GM23338 (cell line): ENCODE data around the gene COL18A1. TPM values are rescaled to one million over a fixed set of nuclear protein-coding genes. Genes with fewer than 3 reads are reported as not detected.

Source experiments
- ATAC-seq: fragments of 200-7000 bp; cut with Tn5 transposase; 3 replicates; pipeline ENCODE4 v1.9.1; 2020
- DNase-seq: peaks from one replicate; pipeline ENCODE4 v3.0.0-alpha.2; 2015; ENCODE audit warnings: low spot score
- H2AFZ ChIP-seq: fragments of 200-600 bp; sonication (generic); 2 replicates; pipeline ENCODE4 v1.8.0; 2016; ENCODE audit warnings: antibody characterized with exemption, mild to moderate bottlenecking, moderate library complexity
- H3F3A ChIP-seq: fragments of 200-600 bp; sonication (generic); replicated peaks from 2 replicates; pipeline ENCODE4 v1.8.0; 2017; ENCODE audit warnings: antibody characterized with exemption, mixed run types, low read depth
- H3K27ac ChIP-seq: fragments of 200-600 bp; sonication (generic); 2 replicates; pipeline ENCODE4 v1.6.1; 2016; ENCODE audit warnings: low read depth
- H3K27me3 ChIP-seq: fragments of 200-600 bp; sonication (generic); 2 replicates; pipeline ENCODE4 v1.8.0; 2016; ENCODE audit warnings: mild to moderate bottlenecking, mixed run types, moderate library complexity; ENCODE audit not compliant: insufficient read depth
- H3K36me3 ChIP-seq: fragments of 200-600 bp; sonication (generic); 2 replicates; pipeline ENCODE4 v1.8.0; 2016; ENCODE audit warnings: mild to moderate bottlenecking; ENCODE audit not compliant: insufficient read depth
- H3K4me1 ChIP-seq: fragments of 200-600 bp; sonication (generic); 2 replicates; pipeline ENCODE4 v1.8.0; 2016; ENCODE audit warnings: mild to moderate bottlenecking, moderate library complexity; ENCODE audit not compliant: insufficient read depth
- H3K4me2 ChIP-seq: fragments of 200-600 bp; sonication (generic); 2 replicates; pipeline ENCODE4 v1.7.1; 2017; ENCODE audit warnings: mixed run types
- H3K4me3 ChIP-seq: fragments of 200-600 bp; sonication (generic); 2 replicates; pipeline ENCODE4 v1.6.1; 2016; ENCODE audit warnings: mixed run types
- H3K79me2 ChIP-seq: fragments of 200-600 bp; sonication (generic); replicated peaks from 2 replicates; pipeline ENCODE4 v1.8.0; 2017; ENCODE audit warnings: mild to moderate bottlenecking; ENCODE audit not compliant: insufficient read depth
- H3K9me2 ChIP-seq: fragments of 200-600 bp; sonication (generic); 2 replicates; pipeline ENCODE4 v1.8.0; 2017; ENCODE audit not compliant: insufficient read depth
- H4K20me1 ChIP-seq: fragments of 200-600 bp; sonication (generic); replicated peaks from 2 replicates; pipeline ENCODE4 v1.8.0; 2017; ENCODE audit warnings: mild to moderate bottlenecking; ENCODE audit not compliant: insufficient read depth
- H3K27ac Mint-ChIP-seq: 2 replicates; pipeline ENCODE4 v1.8.0; 2020; ENCODE audit warnings: inconsistent platforms, mild to moderate bottlenecking, moderate library complexity, mixed read lengths
- H3K27me3 Mint-ChIP-seq: 3 replicates; pipeline ENCODE4 v1.8.0; 2022; ENCODE audit warnings: low read depth, mild to moderate bottlenecking, moderate library complexity, mixed read lengths, inconsistent platforms; ENCODE audit not compliant: insufficient read depth, poor library complexity
- H3K36me3 Mint-ChIP-seq: 3 replicates; pipeline ENCODE4 v1.8.0; 2021; ENCODE audit warnings: low read depth, mild to moderate bottlenecking, inconsistent platforms, moderate library complexity, mixed read lengths
- H3K4me1 Mint-ChIP-seq: 3 replicates; pipeline ENCODE4 v1.8.0; 2020; ENCODE audit warnings: mild to moderate bottlenecking, inconsistent platforms, mixed read lengths
- H3K4me3 Mint-ChIP-seq: 3 replicates; pipeline ENCODE4 v1.8.0; 2021; ENCODE audit warnings: moderate library complexity, mild to moderate bottlenecking, inconsistent platforms, mixed read lengths
- H3K9me3 Mint-ChIP-seq: 3 replicates; pipeline ENCODE4 v1.8.0; 2020; ENCODE audit warnings: moderate library complexity, mild to moderate bottlenecking, inconsistent platforms, mixed read lengths
- STAT1 ChIP-seq: IDR thresholded peaks from one replicate; pipeline ENCODE4 v1.6.1; 2016; ENCODE audit warnings: antibody characterized with exemption; ENCODE audit not compliant: unreplicated experiment
- polyA plus RNA-seq: library from polyadenylated mRNA; unstranded; fragments of >200 nt; fragmentation: Nextera tagmentation; extraction: Ambion mirVana; gene quantifications from 2 replicates; pipeline ENCODE4 v1.2.1, GENCODE V29; 2016
- total RNA-seq: library from RNA; depleted of rRNA; stranded (reverse); fragments of >200 nt; shearing (Covaris generic); gene quantifications from 2 replicates; pipeline ENCODE4 v1.2.3, GENCODE V29; 2014
- TF ChIP-seq, protein P1 (sequence below): IDR thresholded peaks from one replicate; pipeline ENCODE4 v1.6.1; 2018; ENCODE audit warnings: antibody characterized with exemption; ENCODE audit not compliant: unreplicated experiment
- TF ChIP-seq, protein P2 (sequence below), 2 experiments: fragments of 200-600 bp in 1 of 2; sonication (generic) in 1 of 2; conservative IDR thresholded peaks; 2 replicates each; pipeline versions ENCODE4 v1.5.1 to v1.6.1; 2016 to 2017; ENCODE audit warnings: antibody characterized with exemption in 2 of 2, low read depth in 2 of 2, mild to moderate bottlenecking in 2 of 2, moderate library complexity in 1 of 2
- TF ChIP-seq, protein P3 (sequence below): IDR thresholded peaks from 2 replicates; pipeline ENCODE4 v1.6.1; 2016; ENCODE audit warnings: antibody characterized with exemption

The COL18A1 gene
- total and polyA plus RNA-seq, 2 experiments from 2014 or later = 38.4 to 430 TPM

DNA sequence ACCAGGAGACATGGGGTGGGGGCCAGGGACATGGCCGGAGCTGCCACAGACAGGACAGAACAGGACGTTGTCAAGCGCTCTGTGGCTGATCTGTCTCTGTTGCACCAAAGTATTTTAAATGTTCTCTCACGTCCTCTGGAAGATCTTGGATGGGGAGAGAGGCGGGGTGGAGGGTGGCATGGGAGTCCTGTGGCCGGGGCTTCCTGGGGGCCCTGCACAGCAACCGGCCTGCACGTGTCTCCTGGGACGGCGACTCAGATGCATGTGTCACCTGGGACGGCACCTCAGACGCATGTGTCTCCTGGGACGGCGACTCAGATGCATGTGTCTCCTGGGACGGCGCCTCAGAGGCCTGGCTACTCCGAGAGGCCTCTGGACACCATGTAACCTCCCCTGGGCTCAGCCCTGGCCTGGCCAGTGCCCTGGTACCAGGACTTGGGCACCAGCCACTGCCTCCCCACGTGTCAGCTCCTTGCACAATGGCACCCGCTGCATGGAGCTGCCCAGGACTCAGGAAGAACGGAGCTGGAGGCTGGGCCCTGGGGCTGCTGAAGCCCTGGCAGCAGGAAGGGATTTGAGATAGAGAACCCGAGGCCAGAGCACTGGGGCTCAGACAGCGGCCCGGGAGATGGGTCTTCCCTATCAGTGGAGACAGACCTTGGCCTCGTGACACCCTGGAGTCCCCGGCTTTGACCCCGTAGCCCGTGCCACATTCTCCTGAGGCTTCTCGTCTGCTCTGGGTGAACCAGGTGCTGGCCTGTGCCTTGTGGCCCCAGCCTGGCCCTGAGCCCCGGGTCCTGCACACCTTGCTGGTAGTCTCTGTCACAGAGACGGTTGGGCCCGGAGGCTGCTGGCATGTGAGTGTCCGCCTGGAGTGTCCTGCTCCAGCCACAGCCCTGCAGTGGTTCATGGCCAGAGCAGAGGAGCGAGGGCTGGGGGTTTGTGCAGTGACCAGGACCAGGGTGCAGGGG, 152.0 kb downstream of the COL18A1 start (continued):
- TF ChIP-seq, protein P1, sequence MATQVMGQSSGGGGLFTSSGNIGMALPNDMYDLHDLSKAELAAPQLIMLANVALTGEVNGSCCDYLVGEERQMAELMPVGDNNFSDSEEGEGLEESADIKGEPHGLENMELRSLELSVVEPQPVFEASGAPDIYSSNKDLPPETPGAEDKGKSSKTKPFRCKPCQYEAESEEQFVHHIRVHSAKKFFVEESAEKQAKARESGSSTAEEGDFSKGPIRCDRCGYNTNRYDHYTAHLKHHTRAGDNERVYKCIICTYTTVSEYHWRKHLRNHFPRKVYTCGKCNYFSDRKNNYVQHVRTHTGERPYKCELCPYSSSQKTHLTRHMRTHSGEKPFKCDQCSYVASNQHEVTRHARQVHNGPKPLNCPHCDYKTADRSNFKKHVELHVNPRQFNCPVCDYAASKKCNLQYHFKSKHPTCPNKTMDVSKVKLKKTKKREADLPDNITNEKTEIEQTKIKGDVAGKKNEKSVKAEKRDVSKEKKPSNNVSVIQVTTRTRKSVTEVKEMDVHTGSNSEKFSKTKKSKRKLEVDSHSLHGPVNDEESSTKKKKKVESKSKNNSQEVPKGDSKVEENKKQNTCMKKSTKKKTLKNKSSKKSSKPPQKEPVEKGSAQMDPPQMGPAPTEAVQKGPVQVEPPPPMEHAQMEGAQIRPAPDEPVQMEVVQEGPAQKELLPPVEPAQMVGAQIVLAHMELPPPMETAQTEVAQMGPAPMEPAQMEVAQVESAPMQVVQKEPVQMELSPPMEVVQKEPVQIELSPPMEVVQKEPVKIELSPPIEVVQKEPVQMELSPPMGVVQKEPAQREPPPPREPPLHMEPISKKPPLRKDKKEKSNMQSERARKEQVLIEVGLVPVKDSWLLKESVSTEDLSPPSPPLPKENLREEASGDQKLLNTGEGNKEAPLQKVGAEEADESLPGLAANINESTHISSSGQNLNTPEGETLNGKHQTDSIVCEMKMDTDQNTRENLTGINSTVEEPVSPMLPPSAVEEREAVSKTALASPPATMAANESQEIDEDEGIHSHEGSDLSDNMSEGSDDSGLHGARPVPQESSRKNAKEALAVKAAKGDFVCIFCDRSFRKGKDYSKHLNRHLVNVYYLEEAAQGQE = no peak
- no peak for TF ChIP-seq STAT1

- no peaks in the 10 kb centered on the region for H3K36me3 Mint-ChIP-seq
- H4K20me1 ChIP-seq = no peaks in the 10 kb centered on the region
- no peak overlapping the region for H3K27ac ChIP-seq
- no peaks in the 10 kb centered on the region for H3K36me3 ChIP-seq
- TF ChIP-seq, protein P2, sequence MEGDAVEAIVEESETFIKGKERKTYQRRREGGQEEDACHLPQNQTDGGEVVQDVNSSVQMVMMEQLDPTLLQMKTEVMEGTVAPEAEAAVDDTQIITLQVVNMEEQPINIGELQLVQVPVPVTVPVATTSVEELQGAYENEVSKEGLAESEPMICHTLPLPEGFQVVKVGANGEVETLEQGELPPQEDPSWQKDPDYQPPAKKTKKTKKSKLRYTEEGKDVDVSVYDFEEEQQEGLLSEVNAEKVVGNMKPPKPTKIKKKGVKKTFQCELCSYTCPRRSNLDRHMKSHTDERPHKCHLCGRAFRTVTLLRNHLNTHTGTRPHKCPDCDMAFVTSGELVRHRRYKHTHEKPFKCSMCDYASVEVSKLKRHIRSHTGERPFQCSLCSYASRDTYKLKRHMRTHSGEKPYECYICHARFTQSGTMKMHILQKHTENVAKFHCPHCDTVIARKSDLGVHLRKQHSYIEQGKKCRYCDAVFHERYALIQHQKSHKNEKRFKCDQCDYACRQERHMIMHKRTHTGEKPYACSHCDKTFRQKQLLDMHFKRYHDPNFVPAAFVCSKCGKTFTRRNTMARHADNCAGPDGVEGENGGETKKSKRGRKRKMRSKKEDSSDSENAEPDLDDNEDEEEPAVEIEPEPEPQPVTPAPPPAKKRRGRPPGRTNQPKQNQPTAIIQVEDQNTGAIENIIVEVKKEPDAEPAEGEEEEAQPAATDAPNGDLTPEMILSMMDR (conservative IDR thresholded peaks at IDR 0.05; ENCODE audit: low read depth in 2 of 2) = no peak
- TF ChIP-seq, protein P3, sequence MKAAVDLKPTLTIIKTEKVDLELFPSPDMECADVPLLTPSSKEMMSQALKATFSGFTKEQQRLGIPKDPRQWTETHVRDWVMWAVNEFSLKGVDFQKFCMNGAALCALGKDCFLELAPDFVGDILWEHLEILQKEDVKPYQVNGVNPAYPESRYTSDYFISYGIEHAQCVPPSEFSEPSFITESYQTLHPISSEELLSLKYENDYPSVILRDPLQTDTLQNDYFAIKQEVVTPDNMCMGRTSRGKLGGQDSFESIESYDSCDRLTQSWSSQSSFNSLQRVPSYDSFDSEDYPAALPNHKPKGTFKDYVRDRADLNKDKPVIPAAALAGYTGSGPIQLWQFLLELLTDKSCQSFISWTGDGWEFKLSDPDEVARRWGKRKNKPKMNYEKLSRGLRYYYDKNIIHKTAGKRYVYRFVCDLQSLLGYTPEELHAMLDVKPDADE = no peak
- peaks cover 18% of the 10 kb centered on the region for H3K4me1 Mint-ChIP-seq
- H3K9me3 Mint-ChIP-seq = peaks cover 4% of the 10 kb centered on the region; the same call in 1 of the 3 replicates
- no peaks in the 10 kb centered on the region for H3K9me2 ChIP-seq
- DNase-seq = no peak
- no peaks in the 10 kb centered on the region for H3K27me3 ChIP-seq
- H3K4me3 Mint-ChIP-seq = no peak overlapping the region
- 0 out of 2 replicates have a peak, but pooled peaks cover 2% of the 10 kb centered on the region for H3F3A ChIP-seq
- H3K79me2 ChIP-seq = no peaks in the 10 kb centered on the region
- no peak overlapping the region for H3K27ac Mint-ChIP-seq
- no peaks in the 10 kb centered on the region for H3K4me1 ChIP-seq
- H3K4me3 ChIP-seq = no peak overlapping the region
- no peak for ATAC-seq
- no peak overlapping the region for H3K4me2 ChIP-seq
- no peak overlapping the region for H2AFZ ChIP-seq
- H3K27me3 Mint-ChIP-seq = peaks cover 6% of the 10 kb centered on the region
Measured at GRCh38 chr21:45557616-45558043, 152.7 kb downstream of the COL18A1 start.
